IPS-15b (cell line): ENCODE data around the gene CAB39.
"Not testable (repeated sequence)": the region's sequence is repeated elsewhere in the genome, so short reads cannot be mapped to it uniquely, and the experiment has no call there.

Source experiments
- H3K27me3 ChIP-seq: one replicate; pipeline ENCODE4 v1.6.1; 2013; ENCODE audit warnings: low read length; ENCODE audit not compliant: control insufficient read depth, insufficient read depth
- H3K36me3 ChIP-seq: one replicate; pipeline ENCODE4 v1.6.1; 2013; ENCODE audit warnings: low read length; ENCODE audit not compliant: control insufficient read depth, insufficient read depth
- H3K4me1 ChIP-seq: one replicate; pipeline ENCODE4 v1.6.1; 2013; ENCODE audit warnings: mild to moderate bottlenecking, low read length; ENCODE audit not compliant: control insufficient read depth, insufficient read depth
- H3K4me3 ChIP-seq: one replicate; pipeline ENCODE4 v1.5.1; 2013; ENCODE audit warnings: low read depth, low read length
- H3K9ac ChIP-seq: one replicate; pipeline ENCODE4 v1.6.1; 2013; ENCODE audit warnings: low read depth, mild to moderate bottlenecking, low read length
- H3K9me3 ChIP-seq: one replicate; pipeline ENCODE4 v1.6.1; 2013; ENCODE audit warnings: mild to moderate bottlenecking, low read length; ENCODE audit not compliant: control insufficient read depth, insufficient read depth

Gene CAB39

DNA sequence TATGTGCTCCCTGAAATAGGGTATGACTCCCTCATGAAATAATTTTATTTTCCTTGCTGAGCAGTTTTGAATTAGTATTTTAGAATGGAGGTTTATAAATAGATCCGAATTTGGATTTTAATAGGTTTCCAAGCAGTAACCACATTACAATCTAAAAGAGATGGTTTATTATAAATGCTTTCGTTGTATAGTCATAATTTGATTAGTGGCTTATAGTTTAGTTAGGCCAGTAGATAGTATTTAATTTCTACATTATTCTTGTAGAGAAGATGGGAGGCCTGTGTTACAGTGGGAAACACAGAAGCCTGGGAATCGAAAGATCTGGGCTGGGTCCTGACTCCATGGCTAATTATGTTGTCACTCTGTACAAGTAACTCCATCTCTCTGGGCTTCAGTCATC lies 6.7 kb downstream of the CAB39 start:
- Histone ChIP-seq H3K36me3 (peaks cover 4% of the 10 kb centered on the region), H3K4me3 (no peak overlapping the region), H3K27me3 (no peaks in the 10 kb centered on the region), H3K4me1 (peaks cover 30% of the 10 kb centered on the region), H3K9ac (no peak overlapping the region), H3K9me3 (no peaks in the 10 kb centered on the region)

DNA sequence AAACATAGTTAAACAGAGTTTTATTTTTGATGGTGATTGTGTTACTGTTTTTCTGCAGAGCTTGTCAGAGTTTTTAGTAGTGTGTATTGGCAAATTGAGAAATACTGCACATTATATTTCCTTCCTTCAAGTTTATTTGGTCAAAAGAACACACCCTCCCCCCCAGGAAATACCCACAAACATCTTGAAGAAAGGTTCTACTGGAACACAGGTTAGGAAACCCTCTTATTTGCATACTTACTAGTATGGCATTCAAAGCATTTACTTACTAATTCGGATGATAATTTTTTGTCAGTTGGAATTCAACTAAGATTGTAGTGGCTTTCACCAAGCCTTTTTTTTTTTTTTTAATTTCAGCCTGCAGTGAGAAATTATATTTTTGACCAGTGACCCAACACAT lies 9.1 kb downstream of the CAB39 start:
- H3K27me3 ChIP-seq, result no peaks in the 10 kb centered on the region
- H3K4me1 ChIP-seq, result peaks cover 29% of the 10 kb centered on the region
- H3K4me3 ChIP-seq, result no peak overlapping the region
- no peaks in the 10 kb centered on the region for H3K9me3 ChIP-seq
- no peak overlapping the region for H3K9ac ChIP-seq
- H3K36me3 ChIP-seq, result peaks cover 4% of the 10 kb centered on the region

GRCh38 chr2:230722207-230722885 lies 9.7 kb downstream of the CAB39 start:
- H3K36me3 ChIP-seq, result peaks cover 4% of the 10 kb centered on the region
- peaks cover 27% of the 10 kb centered on the region for H3K4me1 ChIP-seq
- H3K27me3 ChIP-seq, result no peaks in the 10 kb centered on the region
- no peak overlapping the region for H3K4me3 ChIP-seq
- H3K9ac ChIP-seq, result no peak overlapping the region
- no peaks in the 10 kb centered on the region for H3K9me3 ChIP-seq

DNA sequence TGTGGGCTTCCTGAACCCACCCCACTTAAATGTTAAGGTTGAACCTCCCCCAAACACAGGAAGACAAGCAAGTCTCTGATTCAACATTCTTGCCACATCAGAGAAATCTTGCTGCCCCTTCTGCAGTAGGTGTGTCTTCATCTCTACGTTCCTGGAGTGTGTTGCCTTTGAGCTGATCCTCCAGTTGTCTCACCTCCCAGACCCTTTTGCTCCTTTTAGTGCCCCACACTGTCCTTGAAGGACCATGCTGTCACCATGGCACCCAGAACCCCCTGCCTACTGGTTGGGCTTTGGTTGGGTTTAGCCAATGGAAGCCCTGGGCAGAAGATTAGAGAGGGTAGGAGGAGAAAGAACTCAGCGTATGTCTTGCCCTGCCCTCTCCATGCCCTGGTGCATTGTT lies 10.7 kb downstream of the CAB39 start:
- Histone ChIP-seq H3K9me3 (no peaks in the 10 kb centered on the region), H3K36me3 (peaks cover 4% of the 10 kb centered on the region), H3K4me1 (peaks cover 17% of the 10 kb centered on the region), H3K27me3 (no peaks in the 10 kb centered on the region), H3K9ac (no peak overlapping the region), H3K4me3 (no peak overlapping the region)

DNA sequence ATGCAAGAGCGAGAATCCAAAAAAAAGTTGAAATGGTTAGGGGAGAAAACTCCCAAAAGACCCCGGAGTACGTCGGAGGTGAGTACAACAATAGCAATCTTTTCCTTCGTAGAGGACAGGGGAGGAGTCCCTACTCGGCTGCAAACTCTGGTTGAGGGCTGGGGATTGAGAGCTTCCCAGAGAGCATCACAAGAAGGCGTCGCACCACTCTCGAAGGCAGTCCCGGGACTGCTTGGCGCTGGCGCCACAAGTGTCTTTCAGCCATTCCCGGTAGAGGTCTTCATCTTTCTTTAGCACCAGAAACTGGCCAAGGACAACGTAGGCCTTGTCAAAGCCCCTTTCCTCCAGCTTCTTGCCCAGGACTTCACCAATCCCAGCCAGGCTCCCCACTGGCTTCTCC lies 12.3 kb downstream of the CAB39 start:
- not testable (repeated sequence) for H3K36me3 ChIP-seq, H3K27me3 ChIP-seq, H3K9ac ChIP-seq, H3K4me3 ChIP-seq, H3K9me3 ChIP-seq
- H3K4me1 ChIP-seq, result peaks cover 15% of the 10 kb centered on the region

DNA sequence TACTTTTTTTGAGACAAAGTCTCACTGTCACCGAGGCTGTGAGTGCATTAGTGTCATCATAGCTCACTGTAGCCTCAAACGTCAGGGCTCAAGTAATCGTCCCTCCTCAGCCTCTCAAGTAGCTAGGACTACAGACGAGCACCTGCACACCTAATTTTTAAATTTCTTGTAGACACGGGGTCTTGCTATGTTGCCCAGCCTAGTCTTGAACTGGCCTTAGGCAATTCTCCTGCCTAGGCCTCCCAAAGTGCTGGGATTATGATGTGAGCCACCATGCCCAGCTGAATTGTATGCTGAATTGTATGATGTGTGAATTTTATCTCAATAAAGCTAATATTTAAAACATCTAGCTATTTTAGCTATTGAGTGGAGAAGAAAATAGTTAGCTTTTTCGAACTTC lies 18.9 kb downstream of the CAB39 start:
- no peak overlapping the region for H3K4me3 ChIP-seq
- peaks cover 16% of the 10 kb centered on the region for H3K4me1 ChIP-seq
- no peaks in the 10 kb centered on the region for H3K9me3 ChIP-seq
- no peaks in the 10 kb centered on the region for H3K27me3 ChIP-seq
- no peak overlapping the region for H3K9ac ChIP-seq
- H3K36me3 ChIP-seq, result no peaks in the 10 kb centered on the region

GRCh38 chr2:230732914-230733401 lies 20.3 kb downstream of the CAB39 start:
- no peak overlapping the region for H3K4me3 ChIP-seq
- peaks cover 13% of the 10 kb centered on the region for H3K4me1 ChIP-seq
- H3K36me3 ChIP-seq, result no peaks in the 10 kb centered on the region
- no peaks in the 10 kb centered on the region for H3K27me3 ChIP-seq
- H3K9ac ChIP-seq, result no peak overlapping the region
- H3K9me3 ChIP-seq, result no peaks in the 10 kb centered on the region

- Histone ChIP-seq H3K9ac (no peak overlapping the region), H3K36me3 (no peaks in the 10 kb centered on the region), H3K9me3 (no peaks in the 10 kb centered on the region), H3K27me3 (no peaks in the 10 kb centered on the region), H3K4me3 (no peak overlapping the region), H3K4me1 (peaks cover 13% of the 10 kb centered on the region)
Observed at GRCh38 chr2:230734247-230735175, 21.9 kb downstream of the CAB39 start.

GRCh38 chr2:230735884-230736283 lies 23.2 kb downstream of the CAB39 start:
- no peaks in the 10 kb centered on the region for H3K36me3 ChIP-seq
- no peak overlapping the region for H3K4me3 ChIP-seq
- no peaks in the 10 kb centered on the region for H3K9me3 ChIP-seq
- H3K9ac ChIP-seq, result no peak overlapping the region
- no peaks in the 10 kb centered on the region for H3K27me3 ChIP-seq
- peaks cover 10% of the 10 kb centered on the region for H3K4me1 ChIP-seq

DNA sequence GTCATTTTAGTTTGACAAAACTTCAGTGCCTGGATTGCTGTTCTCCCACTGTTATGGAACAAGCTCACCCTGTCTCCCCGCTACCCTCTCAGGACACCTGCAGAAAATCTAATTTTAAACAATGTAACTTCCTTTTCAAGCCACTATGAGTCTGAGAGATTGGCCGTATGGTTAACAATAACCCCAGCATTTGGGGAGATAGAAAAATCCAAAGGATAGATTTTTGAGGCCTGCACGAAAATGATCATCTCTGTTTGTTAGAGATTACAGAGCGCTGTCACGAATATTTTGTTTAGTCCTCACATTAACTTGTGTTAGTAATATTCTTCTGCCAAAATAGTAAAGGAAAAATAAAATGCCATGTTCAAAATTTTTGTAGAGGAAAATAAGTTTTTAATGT lies 24.7 kb downstream of the CAB39 start:
- Histone ChIP-seq H3K27me3 (no peaks in the 10 kb centered on the region), H3K9ac (no peak overlapping the region), H3K36me3 (no peaks in the 10 kb centered on the region), H3K4me1 (peaks cover 5% of the 10 kb centered on the region), H3K9me3 (no peaks in the 10 kb centered on the region), H3K4me3 (no peak overlapping the region)

- Histone ChIP-seq H3K9me3 (no peaks in the 10 kb centered on the region), H3K27me3 (no peaks in the 10 kb centered on the region), H3K4me1 (peaks cover 3% of the 10 kb centered on the region), H3K9ac (no peak overlapping the region), H3K4me3 (no peak overlapping the region), H3K36me3 (no peaks in the 10 kb centered on the region)
Observed at GRCh38 chr2:230737791-230738226, 25.2 kb downstream of the CAB39 start.

- no peaks in the 10 kb centered on the region for H3K27me3 ChIP-seq
- no peaks in the 10 kb centered on the region for H3K4me1 ChIP-seq
- no peaks in the 10 kb centered on the region for H3K36me3 ChIP-seq
- no peak overlapping the region for H3K4me3 ChIP-seq
- no peak overlapping the region for H3K9ac ChIP-seq
- no peaks in the 10 kb centered on the region for H3K9me3 ChIP-seq
Observed at GRCh38 chr2:230738391-230738811, 25.8 kb downstream of the CAB39 start.
